HCT116 (cell line): ENCODE results near the gene SH3D21. TPM values are rescaled to one million over a fixed set of nuclear protein-coding genes. Genes with fewer than 3 reads are reported as not detected.

Experiments used
- ATAC-seq: fragments of 200-7000 bp; cut with Tn5 transposase; 2 replicates; pipeline ENCODE4 v1.9.1; 2020; ENCODE audit warnings: mild to moderate bottlenecking, moderate library complexity
- BruUV-seq: library from RNA; stranded (reverse); fragments of 400-500 nt; replicated peaks from 2 replicates; lab custom pipeline; 2021; lab: Mats Ljungman, UMichigan
- CTCF ChIA-PET: fragments of 300-600 bp; sonication (Branson Sonifier 250); formaldehyde crosslinking; loops from one replicate; lab custom pipeline; 2021; ENCODE audit warnings: antibody characterized with exemption; lab: Charles Lee
- POLR2A ChIA-PET: fragments of 300-600, 350-600 bp; sonication (Branson Sonifier 250); formaldehyde crosslinking; loops from one replicate; lab custom pipeline; 2021; ENCODE audit warnings: antibody characterized with exemption; lab: Charles Lee
- RAD21 ChIA-PET, 2 experiments: fragments of 300-600 bp; sonication (Branson Sonifier 250); formaldehyde crosslinking; loops; one replicate each; lab custom pipeline; 2023; ENCODE audit warnings: low total read pairs in 2 of 2; ENCODE audit not compliant: uncharacterized antibody in 2 of 2, unreplicated experiment in 2 of 2, low non-redundant PET in 1 of 2; lab: Charles Lee
- DNase-seq: peaks from one replicate; pipeline ENCODE4 v3.0.0-alpha.2; 2010; ENCODE audit warnings: low read depth, low spot score
- H2AFZ ChIP-seq: fragments of 200-600 bp; shearing (Covaris generic), sonication (generic); 2 replicates; pipeline ENCODE4 v1.6.1; 2017; ENCODE audit warnings: low read depth, mixed run types, mixed read lengths, antibody characterized with exemption, low read length; ENCODE audit not compliant: poor library complexity, severe bottlenecking
- H3K27ac ChIP-seq: 2 replicates; pipeline ENCODE4 v1.5.1; 2012; ENCODE audit warnings: low read depth, low read length
- H3K27me3 ChIP-seq: fragments of 200-600 bp; sonication (generic); 2 replicates; pipeline ENCODE4 v1.6.1; 2016; ENCODE audit warnings: mixed run types, low read length, mixed read lengths; ENCODE audit not compliant: insufficient read depth
- H3K36me3 ChIP-seq, 2 experiments: fragments of 200-500 bp in 1 of 2; fragments of 200-600 bp in 1 of 2; sonication (Bioruptor generic) in 1 of 2; sonication (generic) in 1 of 2; 2 replicates each; pipeline versions ENCODE4 v1.5.1 to v1.6.1; 2014 to 2016; ENCODE audit warnings: low read length in 2 of 2, inconsistent platforms in 1 of 2, mixed read lengths in 1 of 2, mixed run types in 1 of 2; ENCODE audit not compliant: insufficient read depth in 2 of 2, control insufficient read depth in 1 of 2
- H3K4me1 ChIP-seq, 2 experiments: fragments of 200-600 bp in 1 of 2; sonication (generic) in 1 of 2; 2 replicates each; pipeline versions ENCODE4 v1.5.1 to v1.6.1; 2012 to 2017; ENCODE audit warnings: low read length in 2 of 2, inconsistent platforms in 1 of 2, mild to moderate bottlenecking in 1 of 2, mixed read lengths in 1 of 2, mixed run types in 1 of 2, moderate library complexity in 1 of 2; ENCODE audit not compliant: insufficient read depth in 2 of 2, control insufficient read depth in 1 of 2
- H3K4me2 ChIP-seq: fragments of 200-600 bp; sonication (generic); 2 replicates; pipeline ENCODE4 v1.6.1; 2017; ENCODE audit warnings: mixed run types, low read length, mixed read lengths
- H3K4me3 ChIP-seq, 2 experiments: fragments of 200-600 bp in 1 of 2; sonication (generic) in 1 of 2; replicated peaks in 1 of 2; 2 replicates each; pipeline ENCODE4 v1.5.1; 2011 to 2016; ENCODE audit warnings: low read length in 2 of 2, control low read depth in 1 of 2, low read depth in 1 of 2, mild to moderate bottlenecking in 1 of 2, mixed read lengths in 1 of 2, mixed run types in 1 of 2
- H3K79me2 ChIP-seq: fragments of 200-600 bp; sonication (generic); 2 replicates; pipeline ENCODE4 v1.6.1; 2017; ENCODE audit warnings: mild to moderate bottlenecking, mixed run types, low read length, moderate library complexity, mixed read lengths; ENCODE audit not compliant: insufficient read depth
- H3K9ac ChIP-seq: fragments of 200-600 bp; sonication (generic); 2 replicates; pipeline ENCODE4 v1.6.1; 2016; ENCODE audit warnings: low read length, mixed read lengths
- H3K9me2 ChIP-seq: fragments of 200-600 bp; sonication (generic), shearing (Covaris generic); 2 replicates; pipeline ENCODE4 v1.6.1; 2017; ENCODE audit warnings: mixed run types, mild to moderate bottlenecking, moderate library complexity; ENCODE audit not compliant: insufficient read depth
- H3K9me3 ChIP-seq, 2 experiments: fragments of 200-500 bp in 1 of 2; fragments of 200-600 bp in 1 of 2; sonication (Bioruptor generic) in 1 of 2; sonication (generic) in 1 of 2; 2 replicates each; pipeline ENCODE4 v1.6.1; 2014 to 2017; ENCODE audit warnings: low read length in 2 of 2, mixed read lengths in 2 of 2, inconsistent platforms in 1 of 2, low read depth in 1 of 2, mild to moderate bottlenecking in 1 of 2, mixed run types in 1 of 2, moderate library complexity in 1 of 2; ENCODE audit not compliant: control insufficient read depth in 1 of 2, insufficient read depth in 1 of 2
- H4K20me1 ChIP-seq: fragments of 200-600 bp; sonication (generic), shearing (Covaris generic); 2 replicates; pipeline ENCODE4 v1.6.1; 2017; ENCODE audit warnings: mixed run types, mild to moderate bottlenecking, moderate library complexity; ENCODE audit not compliant: insufficient read depth
- CBX3 ChIP-seq: IDR thresholded peaks from 2 replicates; pipeline ENCODE4 v1.6.1; 2012; ENCODE audit warnings: low read depth
- CTCF ChIP-seq, 3 experiments: fragments of 200-600 bp in 1 of 3; sonication (generic) in 1 of 3; IDR thresholded peaks in 2 of 3; conservative IDR thresholded peaks in 1 of 3; 2 replicates each; pipeline ENCODE4 v1.5.1; 2012 to 2017; ENCODE audit warnings: low read depth in 2 of 3, low read length in 2 of 3, antibody characterized with exemption in 1 of 3, borderline replicate concordance in 1 of 3, control low read depth in 1 of 3, mild to moderate bottlenecking in 1 of 3, mixed read lengths in 1 of 3, mixed run types in 1 of 3, moderate library complexity in 1 of 3; ENCODE audit not compliant: insufficient read depth in 1 of 3
- ELF1 ChIP-seq: IDR thresholded peaks from 2 replicates; pipeline ENCODE4 v1.6.1; 2012; ENCODE audit warnings: low read depth, borderline replicate concordance
- EZH2 ChIP-seq: fragments of 200-600 bp; sonication (generic); IDR thresholded peaks from 2 replicates; pipeline ENCODE4 v1.6.1; 2017; ENCODE audit warnings: antibody characterized with exemption, mixed run types
- EZH2phosphoT487 ChIP-seq: fragments of 200-600 bp; IDR thresholded peaks from 2 replicates; pipeline ENCODE4 v1.6.1; 2018; ENCODE audit warnings: antibody characterized with exemption, borderline replicate concordance
- FOSL1 ChIP-seq: IDR thresholded peaks from 2 replicates; pipeline ENCODE4 v1.6.1; 2012; ENCODE audit warnings: low read depth
- JUND ChIP-seq: IDR thresholded peaks from 2 replicates; pipeline ENCODE4 v1.6.1; 2012
- POLR2A ChIP-seq: IDR thresholded peaks from 2 replicates; pipeline ENCODE4 v1.7.0; 2011; ENCODE audit warnings: borderline replicate concordance; ENCODE audit not compliant: insufficient read depth, insufficient read length; ENCODE audit errors: extremely low read depth
- POLR2AphosphoS5 ChIP-seq: IDR thresholded peaks from 2 replicates; pipeline ENCODE4 v1.6.1; 2011; ENCODE audit warnings: mild to moderate bottlenecking, low read depth, low read length, moderate library complexity
- RAD21 ChIP-seq: IDR thresholded peaks from 2 replicates; pipeline ENCODE4 v1.6.1; 2012; ENCODE audit warnings: low read depth, mild to moderate bottlenecking
- SIN3A ChIP-seq: IDR thresholded peaks from 2 replicates; pipeline ENCODE4 v1.6.1; 2012; ENCODE audit warnings: low read depth
- SP1 ChIP-seq: IDR thresholded peaks from 2 replicates; pipeline ENCODE4 v1.6.1; 2012; ENCODE audit warnings: low read depth
- SRF ChIP-seq: IDR thresholded peaks from 2 replicates; pipeline ENCODE4 v1.6.1; 2012; ENCODE audit warnings: low read depth
- TCF7L2 ChIP-seq: IDR thresholded peaks from 2 replicates; pipeline ENCODE4 v1.7.0; 2011; ENCODE audit warnings: borderline replicate concordance, inconsistent platforms; ENCODE audit not compliant: insufficient read depth, insufficient read length; ENCODE audit errors: extremely low read depth
- YY1 ChIP-seq: IDR thresholded peaks from 2 replicates; pipeline ENCODE4 v1.6.1; 2011; ENCODE audit warnings: low read length, low read depth, moderate library complexity, mild to moderate bottlenecking; ENCODE audit not compliant: insufficient replicate concordance; ENCODE audit errors: extremely low read depth
- ZFX ChIP-seq: fragments of 450-650 bp; IDR thresholded peaks from 2 replicates; pipeline ENCODE4 v1.6.1; 2017
- ZNF274 ChIP-seq: fragments of 200-500 bp; sonication (Bioruptor generic); IDR thresholded peaks from 2 replicates; pipeline ENCODE4 v1.6.1; 2014; ENCODE audit warnings: mild to moderate bottlenecking, low read depth, low read length, inconsistent platforms
- intact Hi-C: fragments of 100-400 bp; cut with micrococcal nuclease; formaldehyde crosslinking; loops from 2 replicates; pipeline ENCODE4 v1.10.0; 2022
- total RNA-seq: library from RNA; stranded (reverse); gene quantifications from one replicate; pipeline ENCODE4 v1.2.1, GENCODE V29; 2021; ENCODE audit not compliant: unreplicated experiment
- TF ChIP-seq, protein P1 (sequence below): IDR thresholded peaks from 2 replicates; pipeline ENCODE4 v1.6.1; 2011; ENCODE audit warnings: mild to moderate bottlenecking, low read length, moderate library complexity; ENCODE audit not compliant: insufficient replicate concordance; ENCODE audit errors: extremely low read depth
- TF ChIP-seq, protein P2 (sequence below): IDR thresholded peaks from 2 replicates; pipeline ENCODE4 v1.6.1; 2012

Gene SH3D21
- total RNA-seq, 1 experiment from 2014 or later = 9.3 TPM

DNA sequence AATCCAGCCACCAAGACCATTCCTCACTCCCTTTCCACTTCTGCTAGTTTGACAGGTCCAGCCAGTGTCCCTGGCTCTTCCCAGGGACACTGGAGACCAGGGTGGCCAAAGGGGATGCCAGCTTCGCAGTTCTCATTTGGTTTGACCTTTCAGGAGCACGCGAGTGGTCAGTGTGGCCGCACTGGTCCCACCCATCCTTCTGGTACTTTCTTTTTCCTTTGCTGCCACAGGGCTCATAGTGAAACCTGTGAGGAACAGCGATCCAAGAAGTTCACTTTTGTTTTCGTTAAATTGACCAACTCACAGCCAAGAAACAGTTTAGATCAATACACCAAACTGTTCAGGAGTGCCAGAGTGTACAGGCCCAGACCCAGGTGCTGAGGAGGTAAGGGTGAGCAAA, 31.7 kb downstream of the SH3D21 start:
- intact Hi-C loops = no loop called here
- H3K27ac ChIP-seq = no peak overlapping the region
- no peaks in the 10 kb centered on the region for H3K79me2 ChIP-seq
- ATAC-seq (no peak), DNase-seq (no peak)
- H2AFZ ChIP-seq = no peak overlapping the region
- H3K9ac ChIP-seq = no peak overlapping the region
- no peaks in the 10 kb centered on the region for H4K20me1 ChIP-seq
- H3K9me3 ChIP-seq = no peaks in the 10 kb centered on the region
- no TSS peak for BruUV-seq
- ChIA-PET CTCF (no interaction called here), RAD21 (no interaction called here), POLR2A (no interaction called here)
- no peak overlapping the region for H3K4me3 ChIP-seq
- H3K36me3 ChIP-seq = no peaks in the 10 kb centered on the region
- H3K4me2 ChIP-seq = no peak overlapping the region
- TF ChIP-seq CBX3 (no peak), EZH2 (no peak), POLR2A (no peak), ELF1 (no peak), JUND (no peak)
- H3K4me1 ChIP-seq = peaks cover 0 to 1% of the 10 kb centered on the region in 2 experiments; a peak in 1 of 4 replicates
- H3K27me3 ChIP-seq = no peaks in the 10 kb centered on the region
- no peaks in the 10 kb centered on the region for H3K9me2 ChIP-seq

DNA sequence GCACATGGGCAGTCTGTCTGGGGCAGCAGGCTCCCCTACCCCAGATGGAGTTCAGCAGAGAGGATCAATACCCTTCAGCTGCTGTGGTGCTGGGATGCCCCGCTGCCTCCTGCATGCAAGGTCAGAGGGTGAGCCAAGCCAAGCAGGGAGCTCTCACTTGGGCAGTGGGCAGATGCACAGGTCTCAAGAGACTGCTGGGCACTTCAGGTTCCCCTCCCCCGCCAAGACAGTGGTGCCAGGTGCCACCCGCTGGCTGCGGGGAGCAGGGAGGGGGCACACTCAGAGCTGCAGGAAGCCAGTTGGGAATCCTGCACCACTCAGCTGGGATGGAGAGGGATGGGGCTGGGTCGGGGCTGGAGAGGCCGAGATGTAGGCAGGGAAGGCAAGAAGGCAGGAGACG, 33.0 kb downstream of the SH3D21 start:
- intact Hi-C loops = no loop called here
- TF ChIP-seq EZH2 (no peak), POLR2AphosphoS5 (no peak), SIN3A (no peak), POLR2A (no peak), CTCF (IDR thresholded peaks at IDR 0.05 in 2 of 3, conservative IDR thresholded peaks at IDR 0.05 in 1 of 3; ENCODE audit: borderline replicate concordance in 1 of 3, insufficient read depth in 1 of 3, low read depth in 2 of 3, low read length in 2 of 3) (no peak), TCF7L2 (no peak), EZH2phosphoT487 (no peak), SRF (no peak), SP1 (no peak), JUND (no peak), ZFX (no peak), FOSL1 (no peak), RAD21 (no peak), YY1 (no peak), ELF1 (no peak), CBX3 (no peak), ZNF274 (no peak)
- TF ChIP-seq, protein P1, sequence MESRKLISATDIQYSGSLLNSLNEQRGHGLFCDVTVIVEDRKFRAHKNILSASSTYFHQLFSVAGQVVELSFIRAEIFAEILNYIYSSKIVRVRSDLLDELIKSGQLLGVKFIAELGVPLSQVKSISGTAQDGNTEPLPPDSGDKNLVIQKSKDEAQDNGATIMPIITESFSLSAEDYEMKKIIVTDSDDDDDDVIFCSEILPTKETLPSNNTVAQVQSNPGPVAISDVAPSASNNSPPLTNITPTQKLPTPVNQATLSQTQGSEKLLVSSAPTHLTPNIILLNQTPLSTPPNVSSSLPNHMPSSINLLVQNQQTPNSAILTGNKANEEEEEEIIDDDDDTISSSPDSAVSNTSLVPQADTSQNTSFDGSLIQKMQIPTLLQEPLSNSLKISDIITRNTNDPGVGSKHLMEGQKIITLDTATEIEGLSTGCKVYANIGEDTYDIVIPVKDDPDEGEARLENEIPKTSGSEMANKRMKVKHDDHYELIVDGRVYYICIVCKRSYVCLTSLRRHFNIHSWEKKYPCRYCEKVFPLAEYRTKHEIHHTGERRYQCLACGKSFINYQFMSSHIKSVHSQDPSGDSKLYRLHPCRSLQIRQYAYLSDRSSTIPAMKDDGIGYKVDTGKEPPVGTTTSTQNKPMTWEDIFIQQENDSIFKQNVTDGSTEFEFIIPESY = no peak
- TF ChIP-seq, protein P2, sequence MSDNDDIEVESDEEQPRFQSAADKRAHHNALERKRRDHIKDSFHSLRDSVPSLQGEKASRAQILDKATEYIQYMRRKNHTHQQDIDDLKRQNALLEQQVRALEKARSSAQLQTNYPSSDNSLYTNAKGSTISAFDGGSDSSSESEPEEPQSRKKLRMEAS = no peak
- TF ChIP-seq, all 23 proteins: peak for 0
- Histone ChIP-seq H3K27ac (no peak overlapping the region), H3K4me2 (no peak overlapping the region), H2AFZ (no peak overlapping the region), H3K9me3 (no peaks in the 10 kb centered on the region), H3K27me3 (no peaks in the 10 kb centered on the region), H3K4me3 (no peak overlapping the region), H3K9me2 (no peaks in the 10 kb centered on the region), H3K36me3 (peaks cover 0 to 5% of the 10 kb centered on the region in 2 experiments; a peak in 1 of 4 replicates), H4K20me1 (no peaks in the 10 kb centered on the region), H3K9ac (no peak overlapping the region), H3K4me1 (peaks cover 0 to 6% of the 10 kb centered on the region in 2 experiments; a peak in 1 of 4 replicates), H3K79me2 (no peaks in the 10 kb centered on the region)
- ChIA-PET RAD21 (no interaction called here), POLR2A (no interaction called here), CTCF (no interaction called here)
- ATAC-seq (no peak), DNase-seq (no peak)
- no TSS peak for BruUV-seq
